ENCODE measurements around the gene CDK14. TPM values are rescaled to one million over a fixed set of nuclear protein-coding genes. Genes with fewer than 3 reads are reported as not detected.

Gene CDK14
- total RNA-seq, 1 donor from 2014 or later: 1.6 TPM

DNA sequence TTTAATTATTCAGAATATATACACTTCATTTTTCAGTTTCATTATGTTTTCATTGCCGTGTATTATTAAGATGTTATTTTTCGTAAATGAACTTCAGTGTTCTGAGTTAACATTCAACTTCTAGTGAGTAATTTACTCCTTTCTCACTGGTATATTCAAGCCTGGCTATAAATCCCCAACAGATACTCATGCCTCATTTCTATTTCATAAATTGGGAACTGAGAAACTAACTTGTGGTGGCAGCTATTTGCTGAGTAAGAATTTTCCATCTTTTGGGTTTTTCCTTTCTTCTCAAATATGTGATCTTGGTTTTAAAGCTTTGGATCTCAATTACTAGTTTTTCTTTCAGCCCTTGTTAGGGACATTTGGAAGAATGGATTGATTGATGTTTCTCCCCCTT, 281.1 kb downstream of the CDK14 start:
- Mint-ChIP-seq H3K4me1 (ENCODE audit: low read depth) (no peaks in the 10 kb centered on the region), H3K27ac (no peak overlapping the region), H3K9me3 (no peaks in the 10 kb centered on the region), H3K36me3 (ENCODE audit: low read depth) (no peaks in the 10 kb centered on the region), H3K4me3 (no peak overlapping the region), H3K27me3 (ENCODE audit: insufficient read depth) (no peaks in the 10 kb centered on the region)
- intact Hi-C loops (cut with micrococcal nuclease): no loop called here
- no peak for DNase-seq (ENCODE audit: low spot score)

- no peaks in the 10 kb centered on the region for H3K9me3 Mint-ChIP-seq
- no peak overlapping the region for H3K4me3 Mint-ChIP-seq
- peaks cover 1% of the 10 kb centered on the region for H3K27me3 Mint-ChIP-seq (ENCODE audit: insufficient read depth)
- no peak overlapping the region for H3K27ac Mint-ChIP-seq
- no peaks in the 10 kb centered on the region for H3K36me3 Mint-ChIP-seq (ENCODE audit: low read depth)
- DNase-seq (ENCODE audit: low spot score): no peak
- intact Hi-C loops (cut with micrococcal nuclease): no loop called here
- no peaks in the 10 kb centered on the region for H3K4me1 Mint-ChIP-seq (ENCODE audit: low read depth)
These were observed 283.8 kb downstream of the CDK14 start for GRCh38 chr7:90879924-90880323.

DNA sequence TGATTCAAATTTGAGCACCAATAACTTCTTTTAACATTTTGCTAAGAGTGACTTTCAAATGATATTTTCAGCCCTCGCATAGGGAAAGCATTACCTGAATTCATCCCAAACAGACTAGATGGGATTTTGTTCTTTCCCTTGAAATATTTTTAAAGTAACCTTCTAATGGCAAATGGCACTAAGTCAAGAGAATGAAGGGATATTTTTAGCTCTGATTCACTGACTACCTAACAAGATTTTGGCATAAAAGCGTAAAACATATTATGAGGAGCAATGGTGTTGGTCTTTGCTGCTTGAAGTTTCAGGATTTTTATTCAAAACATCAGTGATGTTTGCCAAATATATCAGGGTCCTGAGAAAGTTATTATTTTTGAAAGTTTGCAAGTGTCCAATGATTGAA, 290.3 kb downstream of the CDK14 start:
- intact Hi-C loops (cut with micrococcal nuclease): no loop called here
- Mint-ChIP-seq H3K27ac (no peak overlapping the region), H3K36me3 (ENCODE audit: low read depth) (no peaks in the 10 kb centered on the region), H3K9me3 (no peaks in the 10 kb centered on the region), H3K4me3 (no peak overlapping the region), H3K4me1 (ENCODE audit: low read depth) (no peaks in the 10 kb centered on the region), H3K27me3 (ENCODE audit: insufficient read depth) (peaks cover 1% of the 10 kb centered on the region)
- no peak for DNase-seq (ENCODE audit: low spot score)

DNA sequence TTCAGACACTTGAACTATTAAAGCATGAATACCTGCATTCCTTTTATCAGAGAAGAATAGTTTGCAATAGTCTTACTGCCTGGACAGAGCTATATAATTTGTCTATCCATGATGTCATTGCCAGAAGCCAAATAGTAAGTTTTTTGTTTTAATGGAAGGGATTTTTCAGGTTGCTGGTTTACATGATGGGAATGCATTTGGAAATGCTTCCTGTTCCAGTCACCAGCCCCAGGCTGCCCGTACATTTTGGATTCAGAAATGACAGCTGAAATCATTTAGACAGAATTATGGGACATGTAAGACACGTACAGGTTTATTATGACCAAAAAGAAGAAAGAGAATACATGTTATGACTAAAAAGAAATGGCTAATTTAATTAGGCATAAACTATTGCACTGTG, 293.1 kb downstream of the CDK14 start:
- intact Hi-C loops (cut with micrococcal nuclease): no loop called here
- Mint-ChIP-seq H3K27me3 (ENCODE audit: insufficient read depth) (no peaks in the 10 kb centered on the region), H3K4me3 (no peak overlapping the region), H3K4me1 (ENCODE audit: low read depth) (no peaks in the 10 kb centered on the region), H3K9me3 (no peaks in the 10 kb centered on the region), H3K27ac (no peak overlapping the region), H3K36me3 (ENCODE audit: low read depth) (no peaks in the 10 kb centered on the region)
- DNase-seq (ENCODE audit: low spot score): no peak

DNA sequence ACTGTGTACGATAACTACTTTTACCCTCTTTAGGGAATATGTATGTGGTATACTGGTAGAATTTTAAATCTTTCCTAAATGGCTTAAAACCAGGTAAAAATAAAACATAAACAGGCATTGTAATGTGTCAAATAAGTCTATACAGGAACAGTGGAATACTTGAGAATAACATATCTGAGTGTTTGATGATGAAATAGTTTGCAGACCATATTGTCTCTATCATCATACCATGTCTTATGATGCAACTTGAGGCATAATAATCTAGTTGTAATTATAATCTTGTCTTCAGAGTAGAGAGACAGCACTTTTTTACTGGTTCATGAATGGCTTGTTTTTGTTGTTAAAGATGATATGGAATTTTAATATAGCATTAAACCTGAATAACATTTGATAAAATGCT, 293.5 kb downstream of the CDK14 start:
- Mint-ChIP-seq H3K9me3 (no peaks in the 10 kb centered on the region), H3K27ac (no peak overlapping the region)

GRCh38 chr7:90891529-90891928, 295.4 kb downstream of the CDK14 start:
- no peak for DNase-seq (ENCODE audit: low spot score)
- Mint-ChIP-seq H3K4me3 (no peak overlapping the region), H3K9me3 (no peaks in the 10 kb centered on the region), H3K36me3 (ENCODE audit: low read depth) (no peaks in the 10 kb centered on the region), H3K27me3 (ENCODE audit: insufficient read depth) (no peaks in the 10 kb centered on the region), H3K4me1 (ENCODE audit: low read depth) (no peaks in the 10 kb centered on the region), H3K27ac (no peak overlapping the region)
- intact Hi-C loops (cut with micrococcal nuclease): no loop called here

More for the DNA sequence above, 293.5 kb downstream of the CDK14 start:
- no peaks in the 10 kb centered on the region for H3K36me3 Mint-ChIP-seq (ENCODE audit: low read depth)
- H3K4me3 Mint-ChIP-seq: no peak overlapping the region
- no peaks in the 10 kb centered on the region for H3K27me3 Mint-ChIP-seq (ENCODE audit: insufficient read depth)
- H3K4me1 Mint-ChIP-seq (ENCODE audit: low read depth): no peaks in the 10 kb centered on the region
- DNase-seq (ENCODE audit: low spot score): no peak
- intact Hi-C loops (cut with micrococcal nuclease): no loop called here

DNA sequence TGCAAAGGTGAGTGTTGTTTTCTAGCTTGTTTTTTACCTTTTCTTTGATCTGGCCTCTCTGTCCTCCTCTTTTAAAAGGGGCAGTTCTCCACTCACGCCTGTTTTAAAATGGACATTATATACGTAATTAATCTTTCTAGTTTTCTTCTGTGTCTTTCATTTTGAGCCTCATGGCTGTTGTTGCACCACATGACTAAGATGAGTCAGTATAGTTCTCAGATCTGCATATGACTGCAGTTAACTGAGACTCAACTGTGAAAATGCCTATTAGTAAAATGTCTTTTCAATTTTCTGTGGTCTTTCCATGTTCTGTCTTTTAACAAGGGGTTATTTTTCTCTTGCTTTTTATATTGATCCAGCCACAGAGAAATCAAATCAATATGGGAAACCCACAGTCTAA, 296.1 kb downstream of the CDK14 start:
- H3K36me3 Mint-ChIP-seq (ENCODE audit: low read depth): no peaks in the 10 kb centered on the region
- no peaks in the 10 kb centered on the region for H3K9me3 Mint-ChIP-seq
- no peak overlapping the region for H3K4me3 Mint-ChIP-seq
- H3K27ac Mint-ChIP-seq: no peak overlapping the region
- intact Hi-C loops (cut with micrococcal nuclease): no loop called here
- H3K4me1 Mint-ChIP-seq (ENCODE audit: low read depth): no peaks in the 10 kb centered on the region
- no peak for DNase-seq (ENCODE audit: low spot score)
- no peaks in the 10 kb centered on the region for H3K27me3 Mint-ChIP-seq (ENCODE audit: insufficient read depth)

DNA sequence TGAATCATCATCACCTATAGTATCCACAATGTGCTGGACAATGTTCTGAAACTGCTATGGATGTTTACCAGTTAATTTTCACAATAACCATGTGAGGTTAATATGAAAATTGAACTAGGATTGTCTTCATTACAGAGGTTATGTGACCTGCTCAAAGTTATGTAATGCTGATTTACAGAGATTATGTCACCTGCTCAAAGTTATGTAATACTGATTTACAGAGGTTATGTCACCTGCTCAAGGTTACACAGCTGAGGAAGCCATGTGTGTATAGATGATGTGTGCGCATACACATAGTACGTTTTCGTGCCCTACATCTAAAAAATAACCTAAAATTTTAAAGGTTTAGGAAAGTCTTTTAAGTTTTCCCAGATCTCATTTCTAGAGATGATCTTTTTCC, 298.0 kb downstream of the CDK14 start:
- Mint-ChIP-seq H3K4me1 (ENCODE audit: low read depth) (no peaks in the 10 kb centered on the region), H3K27me3 (ENCODE audit: insufficient read depth) (no peaks in the 10 kb centered on the region), H3K9me3 (no peaks in the 10 kb centered on the region), H3K27ac (no peak overlapping the region), H3K4me3 (no peak overlapping the region), H3K36me3 (ENCODE audit: low read depth) (no peaks in the 10 kb centered on the region)
- intact Hi-C loops (cut with micrococcal nuclease): no loop called here
- DNase-seq (ENCODE audit: low spot score): no peak

DNA sequence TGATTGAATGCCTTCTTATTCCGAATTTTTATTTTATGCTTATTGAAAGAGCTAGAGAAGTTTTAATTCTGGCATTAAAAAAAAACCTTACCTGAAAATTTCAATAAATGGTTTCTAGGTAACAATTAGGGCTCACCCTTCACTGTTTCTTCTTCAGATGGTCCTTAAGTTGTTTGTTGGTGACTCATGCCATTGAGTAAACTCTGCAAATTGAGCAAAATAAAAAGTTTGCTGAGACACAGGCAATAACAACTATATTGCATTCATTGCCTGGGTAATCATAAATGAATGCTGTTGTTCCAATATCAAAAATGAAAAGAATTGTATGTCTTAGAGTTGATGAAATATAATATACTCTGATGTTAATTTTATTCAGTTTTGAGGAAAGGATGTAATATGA, 300.3 kb downstream of the CDK14 start:
- Mint-ChIP-seq H3K27me3 (ENCODE audit: insufficient read depth) (no peaks in the 10 kb centered on the region), H3K4me1 (ENCODE audit: low read depth) (no peaks in the 10 kb centered on the region), H3K36me3 (ENCODE audit: low read depth) (no peaks in the 10 kb centered on the region), H3K9me3 (no peaks in the 10 kb centered on the region), H3K4me3 (no peak overlapping the region), H3K27ac (no peak overlapping the region)
- intact Hi-C loops (cut with micrococcal nuclease): no loop called here
- DNase-seq (ENCODE audit: low spot score): no peak

GRCh38 chr7:90897961-90898469, 301.9 kb downstream of the CDK14 start:
- H3K27me3 Mint-ChIP-seq (ENCODE audit: insufficient read depth): no peaks in the 10 kb centered on the region
- no peaks in the 10 kb centered on the region for H3K36me3 Mint-ChIP-seq (ENCODE audit: low read depth)
- intact Hi-C loops (cut with micrococcal nuclease): no loop called here
- no peaks in the 10 kb centered on the region for H3K4me1 Mint-ChIP-seq (ENCODE audit: low read depth)
- no peak overlapping the region for H3K4me3 Mint-ChIP-seq
- no peak for DNase-seq (ENCODE audit: low spot score)
- no peaks in the 10 kb centered on the region for H3K9me3 Mint-ChIP-seq
- no peak overlapping the region for H3K27ac Mint-ChIP-seq

- Mint-ChIP-seq H3K9me3 (no peaks in the 10 kb centered on the region), H3K27ac (no peak overlapping the region), H3K27me3 (ENCODE audit: insufficient read depth) (no peaks in the 10 kb centered on the region), H3K4me1 (ENCODE audit: low read depth) (no peaks in the 10 kb centered on the region), H3K36me3 (ENCODE audit: low read depth) (no peaks in the 10 kb centered on the region), H3K4me3 (no peak overlapping the region)
- intact Hi-C loops (cut with micrococcal nuclease): no loop called here
- no peak for DNase-seq (ENCODE audit: low spot score)
These were observed 304.7 kb downstream of the CDK14 start for GRCh38 chr7:90900628-90901356.

- Mint-ChIP-seq H3K9me3 (no peaks in the 10 kb centered on the region), H3K27ac (no peak overlapping the region), H3K4me1 (ENCODE audit: low read depth) (no peaks in the 10 kb centered on the region), H3K27me3 (ENCODE audit: insufficient read depth) (no peaks in the 10 kb centered on the region), H3K4me3 (no peak overlapping the region), H3K36me3 (ENCODE audit: low read depth) (no peaks in the 10 kb centered on the region)
- intact Hi-C loops (cut with micrococcal nuclease): no loop called here
- DNase-seq (ENCODE audit: low spot score): no peak
These were observed 307.7 kb downstream of the CDK14 start for GRCh38 chr7:90903841-90904240.

GRCh38 chr7:90910136-90910535, 314.0 kb downstream of the CDK14 start:
- H3K36me3 Mint-ChIP-seq (ENCODE audit: low read depth): no peaks in the 10 kb centered on the region
- no peaks in the 10 kb centered on the region for H3K27me3 Mint-ChIP-seq (ENCODE audit: insufficient read depth)

GRCh38 chr7:90916319-90916718, 320.2 kb downstream of the CDK14 start:
- Mint-ChIP-seq H3K27me3 (ENCODE audit: insufficient read depth) (no peaks in the 10 kb centered on the region), H3K27ac (no peak overlapping the region), H3K4me1 (ENCODE audit: low read depth) (no peaks in the 10 kb centered on the region), H3K36me3 (ENCODE audit: low read depth) (no peaks in the 10 kb centered on the region), H3K9me3 (no peaks in the 10 kb centered on the region), H3K4me3 (no peak overlapping the region)
- no peak for DNase-seq (ENCODE audit: low spot score)
- intact Hi-C loops (cut with micrococcal nuclease): no loop called here

More at GRCh38 chr7:90910136-90910535, 314.0 kb downstream of the CDK14 start:
- intact Hi-C loops (cut with micrococcal nuclease): no loop called here
- no peaks in the 10 kb centered on the region for H3K9me3 Mint-ChIP-seq
- no peaks in the 10 kb centered on the region for H3K4me1 Mint-ChIP-seq (ENCODE audit: low read depth)
- H3K4me3 Mint-ChIP-seq: no peak overlapping the region
- H3K27ac Mint-ChIP-seq: no peak overlapping the region
- no peak for DNase-seq (ENCODE audit: low spot score)

All from activated T-helper 1 cell treated with anti-CD3 and anti-CD28 coated beads, Interleukin-12 subunit alpha, Interleukin-12 subunit beta, Interleukin-2, Interleukin-4 antibody, amounts not matched to agents 30 ng/mL and 10 ng/mL and 1 ng/mL, durations not matched to agents 14 hours and 24 hours and 36 hours (primary cell).